Stimulated activated CD4-positive, alpha-beta T cell treated with anti-CD3 and anti-CD28 coated beads, Interleukin-1b, Interleukin-23, amount 100 ng/mL, for 1 hour (primary cell): ENCODE data around the gene NANOGP8.
"Not testable (repeated sequence)": the region's sequence is repeated elsewhere in the genome, so short reads cannot be mapped to it uniquely, and the experiment has no call there.

Source experiments
- DNase-seq, 2 donors: peaks; one replicate each; pipeline ENCODE4 v3.0.0-alpha.2; 2020; ENCODE audit warnings: low read depth in 2 of 2

NANOGP8 gene

GRCh38 chr15:35095941-35096340 lies 10.8 kb upstream of the NANOGP8 start:
- DNase-seq, result no peak

GRCh38 chr15:35092846-35093245 lies 7.8 kb upstream of the NANOGP8 start:
- no peak for DNase-seq

GRCh38 chr15:35092311-35092710 lies 7.2 kb upstream of the NANOGP8 start:
- no peak for DNase-seq

GRCh38 chr15:35090104-35090807 lies 5.2 kb upstream of the NANOGP8 start:
- DNase-seq, result no peak

GRCh38 chr15:35089551-35089950 lies 4.5 kb upstream of the NANOGP8 start:
- DNase-seq, result no peak

- no peak for DNase-seq
Measured at GRCh38 chr15:35088329-35088728, 3.2 kb upstream of the NANOGP8 start.

GRCh38 chr15:35087759-35088158 lies 2.7 kb upstream of the NANOGP8 start:
- DNase-seq, result no peak

- DNase-seq, result not testable (repeated sequence)
Measured at GRCh38 chr15:35082371-35083348, 2.4 kb downstream of the NANOGP8 start.

GRCh38 chr15:35081626-35082365 lies 3.3 kb downstream of the NANOGP8 start:
- not testable (repeated sequence) for DNase-seq

GRCh38 chr15:35080226-35080625 lies 4.9 kb downstream of the NANOGP8 start:
- DNase-seq, result no peak

- DNase-seq, result peak in 1 of 2 donors; percentile 5
Measured at GRCh38 chr15:35078221-35078915, 6.7 kb downstream of the NANOGP8 start.

GRCh38 chr15:35071106-35071505 lies 14.0 kb downstream of the NANOGP8 start:
- no peak for DNase-seq

- no peak for DNase-seq
Measured at GRCh38 chr15:35068846-35069475, 16.1 kb downstream of the NANOGP8 start.

- DNase-seq, result no peak
Measured at GRCh38 chr15:35067496-35068347, 17.4 kb downstream of the NANOGP8 start.

GRCh38 chr15:35066094-35066493 lies 19.0 kb downstream of the NANOGP8 start:
- no peak for DNase-seq

- no peak for DNase-seq
Measured at GRCh38 chr15:35064576-35065190, 20.4 kb downstream of the NANOGP8 start.

- DNase-seq, result no peak
Measured at GRCh38 chr15:35062738-35063099, 22.4 kb downstream of the NANOGP8 start.

- DNase-seq, result no peak
Measured at GRCh38 chr15:35061825-35062737, 23.0 kb downstream of the NANOGP8 start.
